SK-N-SH treated with all-trans-retinoic acid at 6 μM for 48 hours (cell line): ENCODE measurements around the gene C1QC.
"Not testable (repeated sequence)": the region's sequence is repeated elsewhere in the genome, so short reads cannot be mapped to it uniquely, and the experiment has no call there.

ENCODE experiments used
- ATAC-seq: fragments of 200-7000 bp; cut with Tn5 transposase; 3 replicates; pipeline ENCODE4 v1.9.1; 2020; ENCODE audit warnings: mild to moderate bottlenecking, moderate library complexity
- ARNTL ChIP-seq: fragments of 450-650 bp; formaldehyde crosslinking; IDR thresholded peaks from 2 replicates; pipeline ENCODE4 v1.5.0; 2020; ENCODE audit warnings: low read depth, mild to moderate bottlenecking, moderate library complexity, borderline replicate concordance
- BACH2 ChIP-seq: fragments of 250-450 bp; sonication (Bioruptor Pico); IDR thresholded peaks from 2 replicates; pipeline ENCODE4 v1.9.0; 2021; ENCODE audit warnings: mild to moderate bottlenecking, borderline replicate concordance
- CREB5 ChIP-seq: fragments of 250-450 bp; sonication (Bioruptor Pico); IDR thresholded peaks from 2 replicates; pipeline ENCODE4 v1.5.1; 2020; ENCODE audit warnings: low read depth, mild to moderate bottlenecking, moderate library complexity
- CSDC2 ChIP-seq: fragments of 250-450 bp; sonication (Bioruptor Pico); IDR thresholded peaks from 2 replicates; pipeline ENCODE4 v1.5.0; 2020; ENCODE audit warnings: mild to moderate bottlenecking, moderate library complexity
- ESRRG ChIP-seq: fragments of 250-450 bp; sonication (Bioruptor Pico); IDR thresholded peaks from 2 replicates; pipeline ENCODE4 v1.6.1; 2021; ENCODE audit warnings: mild to moderate bottlenecking
- GLIS3 ChIP-seq: fragments of 250-450 bp; sonication (Bioruptor Pico); IDR thresholded peaks from 2 replicates; pipeline ENCODE4 v1.5.0; 2020; ENCODE audit warnings: mild to moderate bottlenecking, moderate library complexity
- ISL1 ChIP-seq: fragments of 250-450 bp; sonication (Bioruptor Pico); IDR thresholded peaks from 2 replicates; pipeline ENCODE4 v2.1.2; 2022; ENCODE audit warnings: mild to moderate bottlenecking, moderate library complexity
- OSR1 ChIP-seq: fragments of 250-450 bp; sonication (Bioruptor Pico); IDR thresholded peaks from 2 replicates; pipeline ENCODE4 v1.8.0; 2022; ENCODE audit warnings: moderate library complexity, mild to moderate bottlenecking, inconsistent platforms
- PATZ1 ChIP-seq: fragments of 250-450 bp; sonication (Bioruptor Pico); IDR thresholded peaks from 2 replicates; pipeline ENCODE4 v1.8.0; 2020; ENCODE audit warnings: mild to moderate bottlenecking, moderate library complexity, borderline replicate concordance
- POU6F1 ChIP-seq: fragments of 250-450 bp; sonication (Bioruptor Pico); IDR thresholded peaks from 2 replicates; pipeline ENCODE4 v1.8.0; 2021; ENCODE audit warnings: low read depth, mild to moderate bottlenecking, moderate library complexity, borderline replicate concordance
- PPARA ChIP-seq: fragments of 250-450 bp; sonication (Bioruptor Pico); IDR thresholded peaks from 2 replicates; pipeline ENCODE4 v1.5.0; 2020; ENCODE audit warnings: mild to moderate bottlenecking, borderline replicate concordance
- RARB ChIP-seq: fragments of 250-450 bp; sonication (Bioruptor Pico); IDR thresholded peaks from 2 replicates; pipeline ENCODE4 v1.8.0; 2021; ENCODE audit warnings: mild to moderate bottlenecking, moderate library complexity
- SNAI2 ChIP-seq: fragments of 250-450 bp; sonication (Bioruptor Pico); IDR thresholded peaks from 2 replicates; pipeline ENCODE4 v1.5.0; 2020; ENCODE audit warnings: mild to moderate bottlenecking, moderate library complexity
- TCF4 ChIP-seq: fragments of 250-450 bp; sonication (Bioruptor Pico); IDR thresholded peaks from 2 replicates; pipeline ENCODE4 v1.8.0; 2021; ENCODE audit warnings: mild to moderate bottlenecking, moderate library complexity, borderline replicate concordance
- TOX ChIP-seq: fragments of 250-450 bp; sonication (Bioruptor Pico); IDR thresholded peaks from 2 replicates; pipeline ENCODE4 v1.8.0; 2021; ENCODE audit warnings: mild to moderate bottlenecking, moderate library complexity, borderline replicate concordance
- TSHZ2 ChIP-seq: fragments of 250-450 bp; sonication (Bioruptor Pico); IDR thresholded peaks from 2 replicates; pipeline ENCODE4 v1.5.0; 2020; ENCODE audit warnings: mild to moderate bottlenecking, moderate library complexity
- ZC3H10 ChIP-seq: fragments of 250-450 bp; sonication (Bioruptor Pico); IDR thresholded peaks from 2 replicates; pipeline ENCODE4 v1.5.1; 2021; ENCODE audit warnings: mild to moderate bottlenecking, moderate library complexity
- ZFP3 ChIP-seq: fragments of 250-450 bp; sonication (Bioruptor Pico); IDR thresholded peaks from 2 replicates; pipeline ENCODE4 v1.5.0; 2020; ENCODE audit warnings: mild to moderate bottlenecking, moderate library complexity
- ZFP30 ChIP-seq: fragments of 450-650 bp; formaldehyde crosslinking; IDR thresholded peaks from 2 replicates; pipeline ENCODE4 v1.5.0; 2022; ENCODE audit warnings: mild to moderate bottlenecking, moderate library complexity
- ZNF70 ChIP-seq: fragments of 450-650 bp; formaldehyde crosslinking; IDR thresholded peaks from 2 replicates; pipeline ENCODE4 v1.5.0; 2020; ENCODE audit warnings: mild to moderate bottlenecking, moderate library complexity
- ZNF8 ChIP-seq: fragments of 450-650 bp; formaldehyde crosslinking; IDR thresholded peaks from 2 replicates; pipeline ENCODE4 v1.5.0; 2020; ENCODE audit warnings: mild to moderate bottlenecking, moderate library complexity

C1QC gene

GRCh38 chr1:22662318-22662717, 18.9 kb downstream of the C1QC start (continued):
- TF ChIP-seq GLIS3 (CRISPR knock-in tag) = no peak
- no peak for TF ChIP-seq OSR1 (CRISPR knock-in tag)
- TF ChIP-seq ISL1 (CRISPR knock-in tag) = no peak
- TF ChIP-seq PPARA (CRISPR knock-in tag) = no peak
- no peak for TF ChIP-seq PATZ1 (CRISPR knock-in tag)
- no peak for TF ChIP-seq TOX (CRISPR knock-in tag)

GRCh38 chr1:22662986-22663408, 19.6 kb downstream of the C1QC start:
- no peak for ATAC-seq
- TF ChIP-seq TOX (CRISPR knock-in tag) (no peak), ZNF8 (CRISPR knock-in tag) (no peak), CREB5 (CRISPR knock-in tag) (no peak), TCF4 (CRISPR knock-in tag) (no peak), POU6F1 (no peak), SNAI2 (CRISPR knock-in tag) (no peak), ESRRG (CRISPR knock-in tag) (no peak), OSR1 (CRISPR knock-in tag) (no peak), BACH2 (CRISPR knock-in tag) (no peak), ARNTL (CRISPR knock-in tag) (no peak), ZFP30 (no peak), GLIS3 (CRISPR knock-in tag) (no peak), ISL1 (CRISPR knock-in tag) (no peak), CSDC2 (CRISPR knock-in tag) (no peak), ZNF70 (CRISPR knock-in tag) (no peak), ZFP3 (no peak)

- TF ChIP-seq ESRRG (CRISPR knock-in tag) (no peak), TOX (CRISPR knock-in tag) (no peak), PATZ1 (CRISPR knock-in tag) (no peak), RARB (no peak), ZC3H10 (no peak)
- ATAC-seq = peak; percentile 81
These were observed 22.3 kb downstream of the C1QC start for GRCh38 chr1:22665752-22666151.

GRCh38 chr1:22666412-22666811, 23.0 kb downstream of the C1QC start:
- no peak for TF ChIP-seq ZFP30
- no peak for TF ChIP-seq RARB
- TF ChIP-seq ARNTL (CRISPR knock-in tag) = no peak
- TF ChIP-seq TSHZ2 (CRISPR knock-in tag) = no peak
- no peak for TF ChIP-seq GLIS3 (CRISPR knock-in tag)
- TF ChIP-seq TCF4 (CRISPR knock-in tag) = no peak
- TF ChIP-seq TOX (CRISPR knock-in tag) = no peak
- no peak for TF ChIP-seq SNAI2 (CRISPR knock-in tag)
- TF ChIP-seq BACH2 (CRISPR knock-in tag) = no peak
- no peak for TF ChIP-seq CSDC2 (CRISPR knock-in tag)
- no peak for TF ChIP-seq CREB5 (CRISPR knock-in tag)
- TF ChIP-seq ZNF8 (CRISPR knock-in tag) = no peak
- TF ChIP-seq PPARA (CRISPR knock-in tag) = no peak
- TF ChIP-seq PATZ1 (CRISPR knock-in tag) = no peak
- no peak for TF ChIP-seq ZNF70 (CRISPR knock-in tag)
- no peak for TF ChIP-seq ZFP3
- ATAC-seq = no peak

GRCh38 chr1:22668840-22669239, 25.4 kb downstream of the C1QC start:
- ATAC-seq = not testable (repeated sequence)
